Left renal pelvis (tissue), 4 donors: ENCODE measurements around the gene LPP. TPM values are rescaled to one million over a fixed set of nuclear protein-coding genes. Genes with fewer than 3 reads are reported as not detected.

Experiments used
- DNase-seq, 4 donors: peaks; one replicate each; pipeline ENCODE4 v3.0.0-alpha.2; 2013; ENCODE audit warnings: low read depth in 4 of 4, low spot score in 3 of 4
- polyA plus RNA-seq, 4 donors: library from polyadenylated mRNA; unstranded; fragments of 120-200 nt; gene quantifications; one replicate each; pipeline ENCODE4 v1.2.1, GENCODE V29; 2013; ENCODE audit not compliant: insufficient read length in 4 of 4

Gene LPP
- polyA plus RNA-seq, 4 donors, result 21.3 to 31.3 (median 25.6) TPM

DNA sequence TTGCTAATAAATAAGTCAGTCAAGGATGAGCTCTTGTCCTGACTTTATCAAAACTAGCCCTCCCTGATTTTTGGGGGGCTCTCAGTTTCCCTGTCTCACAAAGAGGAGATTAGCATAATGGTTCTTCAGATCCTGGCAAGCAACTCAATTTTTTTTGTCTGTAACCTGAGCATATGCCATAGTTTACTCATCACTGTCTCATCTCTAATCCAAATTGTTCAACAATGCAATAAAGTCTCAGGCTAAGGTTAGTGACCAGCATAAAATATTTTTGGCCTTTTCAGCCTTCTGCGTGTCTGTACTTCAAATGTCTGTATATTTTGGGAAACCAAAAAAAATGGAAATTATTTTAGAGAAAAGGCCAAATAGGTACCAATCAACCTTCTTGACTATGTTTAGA lies 552.2 kb downstream of the LPP start:
- no peak for DNase-seq

DNA sequence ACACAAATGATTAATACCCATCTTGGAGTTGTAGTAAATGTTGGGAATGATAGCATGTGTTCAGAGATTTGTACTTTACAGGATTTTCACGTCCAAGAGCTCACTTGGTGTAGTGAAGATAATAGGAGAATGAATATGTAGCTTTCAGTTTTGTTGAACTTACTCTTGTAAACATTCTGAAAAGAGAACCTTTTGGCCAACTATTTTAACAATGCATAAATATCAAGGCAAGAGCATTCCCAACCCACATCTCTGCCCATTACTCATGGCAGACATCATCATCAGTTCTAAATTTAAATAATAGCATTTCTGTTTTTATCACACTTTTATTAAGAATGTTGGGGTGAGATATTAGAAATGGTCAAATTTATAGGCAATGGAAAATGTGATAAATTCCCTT lies 552.6 kb downstream of the LPP start:
- DNase-seq, result no peak

DNA sequence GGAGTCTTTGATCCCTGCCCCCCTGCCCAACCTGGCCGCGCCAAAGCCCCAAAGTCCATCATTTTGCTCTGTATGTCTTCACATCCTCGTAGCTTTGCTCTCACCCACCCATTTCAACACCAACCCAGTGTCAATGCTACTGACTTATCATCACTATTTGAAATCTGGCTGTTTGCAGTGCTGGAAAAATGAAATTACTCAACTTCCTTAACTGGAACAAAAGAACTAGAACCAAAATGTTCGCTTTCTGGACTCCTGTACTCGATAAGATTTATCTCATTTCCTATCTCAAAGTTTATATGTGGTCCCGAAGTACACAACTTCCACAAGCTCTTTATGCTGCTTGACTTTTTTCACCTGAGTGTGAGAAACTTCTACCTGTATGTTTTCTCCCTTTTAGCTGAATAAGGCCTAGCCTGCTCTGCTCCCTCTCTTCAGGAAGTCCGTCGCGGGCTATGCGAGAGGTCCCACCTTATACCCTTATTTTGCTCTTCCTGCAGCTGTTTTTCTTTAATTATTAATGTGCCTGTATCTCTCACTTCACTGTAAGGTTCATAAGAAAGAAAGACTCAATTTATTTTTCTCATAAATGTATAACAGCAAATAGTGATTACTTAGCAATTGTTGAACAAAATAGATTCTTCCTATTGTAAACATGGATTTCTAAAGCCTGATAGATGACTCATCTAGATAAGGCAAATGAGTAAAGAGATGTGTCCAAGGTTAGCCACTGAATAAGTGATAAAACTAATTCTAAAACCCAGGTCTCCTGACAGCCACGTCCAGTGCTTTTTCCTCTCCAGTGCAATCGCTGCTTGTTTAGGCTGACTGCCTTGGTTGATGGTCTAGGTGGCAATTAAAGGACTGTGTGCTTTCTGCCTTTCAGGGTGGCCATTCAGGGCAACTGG lies 553.7 kb downstream of the LPP start:
- no peak for DNase-seq

DNA sequence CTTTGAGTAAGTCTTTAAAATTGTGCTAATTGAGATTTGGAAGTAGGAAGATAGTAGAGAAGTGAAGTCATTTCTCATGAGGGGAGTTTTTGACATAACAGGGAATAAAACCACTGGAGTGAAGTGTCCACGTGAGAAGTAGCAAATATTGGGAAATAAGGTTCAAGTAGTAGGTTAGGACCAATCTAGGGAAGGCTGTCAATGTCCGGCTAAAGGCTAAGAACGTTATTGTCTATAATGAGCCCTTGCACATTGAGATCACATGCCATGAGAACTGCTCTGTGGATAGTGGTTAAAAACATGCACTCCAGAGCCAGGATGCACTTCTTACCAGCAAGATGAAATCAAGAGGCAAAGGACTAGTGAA lies 557.9 kb downstream of the LPP start:
- DNase-seq, result no peak

DNA sequence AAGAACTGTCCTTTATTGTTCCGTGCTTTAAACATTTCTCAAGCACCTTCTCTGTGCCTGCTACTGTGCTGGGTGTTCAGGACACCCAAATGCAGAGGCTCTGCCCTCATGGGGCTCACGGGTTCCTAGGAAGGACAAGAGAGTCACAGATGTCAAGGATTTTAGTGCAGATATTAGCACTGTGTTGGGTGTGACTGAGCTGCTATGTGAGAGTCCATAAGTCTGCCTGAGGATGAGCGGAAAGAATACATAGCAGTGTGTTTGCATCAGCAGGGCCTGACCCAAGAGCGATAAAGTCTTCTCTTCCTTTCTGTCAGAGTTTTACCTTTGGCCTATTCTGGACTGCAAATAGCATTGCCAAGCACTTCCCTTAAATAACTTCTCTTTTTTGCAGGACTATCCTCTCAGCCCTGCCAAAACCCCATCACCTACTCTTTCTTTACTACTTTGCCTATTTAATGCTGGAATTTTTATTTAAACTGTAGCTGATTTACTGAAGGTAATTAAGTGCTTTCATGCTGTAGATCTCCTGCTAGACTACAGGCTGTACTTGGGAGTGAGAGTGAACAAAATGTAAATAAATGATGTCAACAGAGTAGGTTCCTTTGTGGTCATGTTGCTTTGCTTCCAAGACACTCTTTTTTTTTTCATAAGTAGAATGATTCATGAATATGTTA lies 558.4 kb downstream of the LPP start:
- DNase-seq, result peak in 1 of 4 donors; percentile 7

DNA sequence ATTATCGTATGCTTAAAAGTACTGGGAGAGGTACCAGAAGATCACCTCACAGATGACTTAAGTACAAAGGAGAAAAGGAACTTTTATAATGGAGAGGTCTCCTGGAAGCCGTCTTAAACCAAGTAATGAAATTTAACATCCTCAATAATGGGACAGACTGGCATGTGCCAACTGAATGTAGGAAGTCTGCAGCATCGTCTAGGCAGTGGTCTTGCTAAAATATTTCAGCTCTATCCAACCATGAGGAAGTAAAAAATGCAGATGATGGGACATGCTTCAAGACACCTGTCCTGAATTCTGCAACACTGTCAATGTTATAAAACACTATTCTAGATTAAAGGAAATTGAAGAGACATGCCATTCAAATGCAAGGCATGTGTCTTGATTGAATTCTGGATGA lies 559.0 kb downstream of the LPP start:
- DNase-seq, result no peak

DNA sequence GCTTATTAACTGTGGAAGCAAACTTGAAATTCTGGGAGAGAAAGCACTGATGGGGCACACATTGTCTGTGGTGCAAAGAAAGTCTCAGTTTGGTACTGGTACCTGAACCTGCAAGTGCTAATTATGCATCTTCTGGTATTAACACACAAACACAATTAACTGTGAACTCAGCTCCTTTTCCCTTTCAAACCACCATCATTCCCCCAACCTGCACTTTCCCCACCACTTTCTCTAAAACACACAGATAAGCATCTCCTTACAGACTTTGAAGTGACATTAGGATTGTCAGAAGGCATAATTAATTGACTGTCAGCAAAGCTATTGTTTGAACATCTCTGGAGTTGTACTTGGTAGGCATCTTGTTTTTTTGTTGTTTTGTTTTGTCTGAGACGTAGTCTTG lies 565.6 kb downstream of the LPP start:
- no peak for DNase-seq

DNA sequence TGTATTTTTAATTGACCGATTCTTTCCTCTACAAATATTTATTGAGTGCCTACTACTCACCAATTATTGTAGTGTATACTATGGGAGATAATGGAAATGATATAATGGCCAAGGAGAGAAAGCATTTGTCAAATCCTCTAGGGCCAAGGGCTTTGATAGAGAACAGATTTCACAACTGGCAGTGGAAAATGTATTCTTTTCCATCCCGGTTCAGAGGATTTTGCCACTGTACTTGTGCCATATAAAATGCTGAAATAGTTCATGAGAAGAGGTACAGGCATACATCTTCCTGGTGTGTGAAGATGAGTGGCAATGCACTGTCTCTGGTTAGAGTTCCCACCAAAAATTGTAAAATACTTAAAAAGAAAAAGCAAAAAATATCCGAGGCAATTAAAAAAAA lies 566.3 kb downstream of the LPP start:
- no peak for DNase-seq

DNA sequence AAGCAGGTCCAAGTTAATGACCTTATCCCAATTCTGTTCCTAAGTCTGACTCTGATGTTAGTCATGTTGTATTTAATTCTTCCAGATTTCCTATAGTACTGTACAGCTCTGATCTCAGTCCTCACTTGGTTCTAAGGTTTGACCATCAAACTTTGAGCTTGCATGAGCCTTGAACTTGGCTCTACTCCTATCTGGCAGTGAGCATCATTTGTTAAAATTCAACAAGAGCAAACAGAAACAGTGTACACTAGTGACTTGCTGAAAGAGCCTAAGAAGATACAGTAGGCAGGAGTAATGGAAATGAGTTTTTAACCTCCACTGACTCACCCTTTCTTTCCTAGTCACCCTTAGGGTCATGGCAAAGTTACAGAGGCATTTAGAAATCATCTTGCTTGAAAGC lies 566.7 kb downstream of the LPP start:
- no peak for DNase-seq

DNA sequence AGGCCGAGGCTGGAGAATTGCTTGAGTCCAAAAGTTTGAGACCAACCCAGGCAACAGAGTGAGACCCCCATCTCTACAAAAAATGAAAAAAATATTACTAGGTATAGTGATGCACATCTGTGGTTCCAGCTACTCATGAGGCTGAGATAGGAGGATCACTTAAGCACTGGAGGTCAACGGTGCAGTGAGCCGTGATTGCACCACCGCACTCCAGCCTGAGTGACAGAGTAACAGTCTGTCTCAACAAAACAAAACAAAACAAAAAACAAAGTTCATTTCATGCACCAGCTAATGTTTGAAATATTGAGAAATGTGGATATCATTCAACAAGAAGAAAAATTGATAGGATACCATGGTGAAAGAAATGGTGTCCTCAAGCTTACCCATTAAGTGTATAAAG lies 567.4 kb downstream of the LPP start:
- DNase-seq, result no peak

DNA sequence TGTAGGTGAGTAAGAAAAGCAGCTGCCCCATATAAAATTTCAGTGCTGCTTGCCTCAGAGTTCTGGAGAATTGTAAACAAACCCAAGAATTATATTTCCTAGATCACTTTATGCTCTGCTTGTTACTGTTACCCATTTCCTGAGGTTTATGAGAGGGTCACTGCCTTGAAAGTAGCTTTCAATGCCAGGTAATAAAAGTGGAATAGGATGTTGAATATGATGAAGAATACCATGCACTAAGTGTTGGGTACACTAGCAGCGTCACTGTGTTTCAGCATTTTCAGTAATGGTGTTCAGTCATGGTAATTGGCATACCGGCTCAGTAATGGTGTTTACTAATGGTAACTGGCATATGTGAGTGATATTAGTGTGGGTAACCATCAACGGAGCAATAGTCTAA lies 568.0 kb downstream of the LPP start:
- no peak for DNase-seq

DNA sequence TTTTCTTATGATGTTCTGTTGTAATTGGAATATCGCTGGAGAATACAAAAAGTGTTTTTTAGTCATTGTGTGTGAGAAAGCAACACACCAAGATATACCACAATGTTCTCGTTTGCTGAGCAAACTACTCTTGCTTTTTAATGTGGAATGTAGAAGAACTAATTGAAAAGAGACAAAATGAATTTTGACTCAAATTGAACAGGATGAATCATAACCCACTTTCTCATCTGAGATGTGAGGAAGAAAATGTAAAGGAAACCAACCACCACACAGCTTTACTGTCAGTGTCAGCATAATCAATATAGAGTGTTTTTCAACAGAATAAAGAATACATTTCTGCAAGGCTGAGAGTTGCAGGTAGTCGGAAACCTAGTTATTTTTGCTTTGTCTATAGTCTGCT lies 569.0 kb downstream of the LPP start:
- no peak for DNase-seq

DNA sequence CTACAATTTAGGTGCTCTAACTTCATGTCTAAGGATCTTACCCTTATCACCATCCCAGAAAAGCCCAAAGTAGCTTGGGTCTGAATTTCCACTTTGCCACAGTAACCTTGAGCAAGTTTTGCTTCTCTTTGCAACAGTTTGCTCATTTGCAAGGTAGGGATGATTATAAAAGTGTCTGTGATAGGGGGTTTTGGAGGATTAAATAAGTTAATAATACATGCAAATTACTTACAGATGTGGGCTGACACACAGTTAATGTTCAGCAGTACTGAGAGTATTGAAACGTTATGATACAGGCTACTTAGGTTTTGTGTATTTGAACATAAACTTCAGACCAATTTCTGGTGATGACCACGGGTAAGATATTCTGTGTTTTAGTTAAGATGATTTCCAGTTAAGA lies 573.1 kb downstream of the LPP start:
- DNase-seq, result no peak

DNA sequence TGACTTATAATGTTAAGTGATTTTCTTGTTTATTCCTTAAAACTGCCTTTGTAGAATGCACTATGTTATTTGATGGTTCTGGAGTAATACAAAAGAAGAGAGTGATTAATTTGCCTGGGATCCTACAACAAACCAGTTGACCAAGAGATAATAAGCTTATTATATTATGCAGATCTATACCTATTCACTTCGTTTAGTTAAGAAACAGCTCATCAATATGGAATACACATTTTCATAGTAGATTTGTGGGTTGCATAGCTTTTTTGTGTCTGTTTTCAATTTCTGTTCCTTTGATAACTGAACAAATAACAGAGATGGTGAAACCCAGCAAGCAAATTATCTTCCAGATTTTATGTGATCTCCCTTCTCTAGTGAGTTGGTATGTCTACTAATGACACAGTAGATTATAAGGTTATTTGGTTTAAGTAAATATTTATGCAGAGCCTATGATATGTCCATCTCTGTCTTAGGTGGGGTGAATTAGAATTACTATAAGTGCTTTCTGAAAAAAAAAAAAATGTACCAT lies 574.5 kb downstream of the LPP start:
- no peak for DNase-seq

DNA sequence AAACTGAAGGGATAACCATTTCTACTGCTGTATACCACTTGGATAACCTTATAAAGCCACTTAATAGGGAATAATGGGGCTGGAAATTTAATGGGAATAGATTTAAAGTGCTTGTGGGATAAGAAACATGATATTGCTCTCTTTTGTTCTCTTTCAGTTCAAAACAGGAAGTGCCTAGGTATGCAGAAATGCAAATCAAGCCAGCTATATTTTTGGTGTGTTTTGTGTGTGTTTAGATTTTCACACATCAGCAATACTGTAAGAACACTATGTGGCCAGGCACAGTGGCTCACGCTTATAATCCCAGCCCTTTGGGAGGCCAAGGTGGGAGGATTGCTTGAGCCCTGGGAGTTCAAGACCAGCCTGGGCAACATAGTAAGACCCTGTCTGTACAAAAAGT lies 575.5 kb downstream of the LPP start:
- DNase-seq, result no peak

DNA sequence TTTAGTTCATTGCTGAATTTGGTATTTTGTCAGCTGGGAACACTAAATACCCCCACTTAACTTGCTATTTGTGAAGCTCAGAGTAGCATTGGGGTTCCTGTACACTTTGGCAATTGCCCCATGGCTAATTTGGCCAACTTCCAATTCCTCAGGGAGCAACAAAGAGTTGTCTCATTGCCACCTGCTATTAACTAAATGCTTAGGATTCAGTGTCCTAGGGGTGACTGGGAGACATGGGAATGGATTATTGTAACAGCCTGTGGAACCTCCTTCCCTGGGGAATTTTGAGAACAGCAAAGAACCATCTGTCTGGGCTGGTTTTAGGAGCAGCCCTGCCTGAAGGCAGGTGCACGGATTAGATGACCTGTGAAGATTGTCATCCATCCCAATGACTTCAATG lies 580.4 kb downstream of the LPP start:
- DNase-seq, result no peak

DNA sequence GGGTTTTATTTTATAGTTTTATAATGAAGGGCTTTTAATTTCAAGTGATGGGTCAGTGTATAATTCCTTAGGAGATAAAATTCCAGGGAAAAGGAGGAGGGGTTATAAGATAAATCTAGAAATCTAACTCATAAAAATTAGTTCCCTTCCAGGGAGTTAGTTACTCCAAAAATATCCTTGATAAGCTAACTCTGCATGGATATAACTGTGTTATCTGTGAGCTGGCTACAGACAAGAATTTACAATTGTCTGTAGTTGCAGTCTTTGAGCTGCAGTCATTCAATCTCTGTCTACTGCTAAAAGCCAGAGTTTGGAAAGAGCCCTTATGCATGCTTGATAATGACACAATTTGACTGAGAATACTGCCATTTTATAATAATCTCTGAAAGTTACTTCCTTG lies 585.6 kb downstream of the LPP start:
- no peak for DNase-seq

DNA sequence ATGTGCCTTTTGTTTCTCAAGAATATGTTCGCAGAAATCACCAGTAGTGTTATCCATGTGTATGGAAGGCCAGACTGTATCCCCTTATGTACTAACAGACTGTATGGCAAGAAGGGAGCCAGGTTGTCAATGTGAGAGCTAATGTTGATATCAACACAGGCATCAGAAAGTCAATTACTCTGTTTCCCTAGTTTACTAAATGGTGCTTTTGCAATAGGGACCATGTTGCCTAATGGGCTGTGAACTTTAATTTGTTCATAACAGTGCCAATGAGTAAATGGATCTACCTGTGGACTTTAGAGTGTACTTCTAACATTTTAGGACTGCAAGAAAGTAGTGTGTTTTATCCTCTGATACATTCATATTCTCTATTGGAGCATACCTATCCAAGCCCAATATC lies 586.1 kb downstream of the LPP start:
- no peak for DNase-seq

DNA sequence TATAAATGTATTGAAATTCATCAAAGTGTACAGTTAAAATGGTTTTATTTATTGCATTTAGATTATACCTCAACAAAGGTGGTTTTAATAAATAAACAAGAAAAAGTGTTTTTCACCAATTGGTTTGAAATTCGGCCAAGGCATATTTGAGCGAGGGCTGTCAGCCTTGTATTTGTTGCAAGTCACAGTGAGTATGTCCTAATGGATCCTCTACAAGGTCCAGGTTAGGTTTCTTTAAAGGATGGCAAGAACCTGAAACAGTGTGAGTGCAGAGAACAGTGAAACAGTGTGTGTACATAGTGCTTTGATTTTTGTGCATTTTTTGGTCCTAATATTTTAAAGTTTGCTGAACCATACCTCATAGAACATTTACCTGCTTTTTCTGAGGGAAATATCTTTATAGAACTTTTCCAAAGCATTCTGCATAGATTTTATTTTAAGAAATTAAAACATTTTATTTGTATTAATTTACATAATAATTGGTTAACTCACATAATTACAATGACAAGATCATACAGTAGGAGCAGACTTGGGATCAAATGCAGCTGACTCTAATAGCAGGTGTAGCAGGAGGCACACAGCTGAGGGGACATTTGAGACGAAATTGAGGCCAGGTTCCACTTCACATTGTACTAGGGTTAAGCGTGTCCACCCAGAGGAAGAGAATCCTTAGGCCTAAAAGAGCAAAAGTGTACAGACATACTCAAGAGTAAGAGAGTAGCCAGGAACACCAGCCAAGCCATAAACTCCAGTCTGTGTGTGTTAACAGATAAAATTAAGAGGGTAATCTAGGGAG lies 589.0 kb downstream of the LPP start:
- no peak for DNase-seq

DNA sequence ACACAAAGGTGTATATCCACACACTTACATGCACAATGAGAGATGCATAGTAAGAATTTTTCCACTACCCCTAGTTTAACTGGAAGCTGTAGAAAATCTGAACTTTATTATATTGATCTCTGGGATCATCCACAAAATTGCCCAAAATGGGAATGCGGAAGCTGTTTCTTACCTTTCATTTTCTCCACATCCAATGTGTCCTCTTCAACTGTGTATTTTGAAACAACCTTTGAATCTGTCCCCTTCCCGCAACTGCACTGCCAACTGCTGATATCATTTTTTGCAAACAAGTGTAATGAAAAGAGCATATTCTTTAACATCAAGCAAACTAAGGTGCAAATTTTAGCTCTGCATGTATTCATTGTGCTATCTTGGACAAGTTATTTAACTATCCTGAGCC lies 590.2 kb downstream of the LPP start:
- no peak for DNase-seq

DNA sequence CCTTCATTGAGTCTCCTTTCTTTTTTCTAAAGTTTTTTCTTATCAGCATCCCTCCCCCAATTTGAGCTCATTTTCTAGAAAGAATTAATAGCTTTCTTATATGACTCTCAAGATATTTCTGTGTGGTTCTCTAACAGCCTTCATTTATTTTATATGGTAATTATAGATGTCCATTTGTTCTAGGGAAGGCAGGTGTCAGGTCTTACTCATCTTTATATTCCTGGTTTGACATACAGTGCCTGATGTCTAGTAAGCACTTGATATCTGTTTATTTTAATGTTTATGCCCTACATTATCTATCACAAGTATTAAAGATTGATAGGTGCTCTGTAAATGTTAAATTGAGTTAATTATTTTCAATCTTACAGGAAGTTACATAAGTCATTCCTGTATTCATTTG lies 591.1 kb downstream of the LPP start:
- no peak for DNase-seq
